Colonic mucosa (tissue), 4 donors: ENCODE measurements around the gene TRIP12. TPM values are rescaled to one million over a fixed set of nuclear protein-coding genes. Genes with fewer than 3 reads are reported as not detected.

Experiments
- DNase-seq: peaks from one replicate; pipeline ENCODE4 v3.0.0-alpha.2; 2020
- H3K27ac ChIP-seq: fragments of 200-600 bp; one replicate; pipeline ENCODE4 v1.8.0; 2021
- H3K27me3 ChIP-seq: fragments of 200-600 bp; one replicate; pipeline ENCODE4 v1.8.0; 2021
- H3K36me3 ChIP-seq: fragments of 200-600 bp; one replicate; pipeline ENCODE4 v1.8.0; 2021
- H3K4me1 ChIP-seq: fragments of 200-600 bp; one replicate; pipeline ENCODE4 v1.8.0; 2021; ENCODE audit warnings: mild to moderate bottlenecking
- H3K4me3 ChIP-seq: fragments of 200-600 bp; one replicate; pipeline ENCODE4 v1.8.0; 2021
- H3K9ac ChIP-seq, 2 donors: one replicate each; pipeline ENCODE4 v1.7.0; 2013; ENCODE audit warnings: control low read depth in 2 of 2, low read depth in 2 of 2, low read length in 2 of 2
- H3K9me3 ChIP-seq: fragments of 200-600 bp; one replicate; pipeline ENCODE4 v1.8.0; 2021
- intact Hi-C: fragments of 100-400 bp; cut with DNase I; formaldehyde crosslinking; loops from one replicate; pipeline ENCODE4 v1.14.1; 2022
- total RNA-seq, 2 donors: library from RNA; stranded (reverse); fragmentation: NEBNext Ultra II Directional in 1 of 2; extraction: Animal tissue kit (Norgen Biotek cat#: 25700) in 1 of 2; gene quantifications; one replicate each; pipeline ENCODE4 v1.2.1, GENCODE V29; 2021
- TF ChIP-seq, protein P1 (sequence below): fragments of 200-600 bp; IDR thresholded peaks from one replicate; pipeline ENCODE4 v1.8.0; 2022; ENCODE audit warnings: antibody characterized with exemption, mild to moderate bottlenecking
- donor health status: healthy.
- donor health status: DM: no; HTN: no; CAD: no.
- donor health status: DM: no; HTN: no; CAD: no.

TRIP12 gene
- total RNA-seq, 2 donors from 2014 or later, result 180 to 209 TPM

DNA sequence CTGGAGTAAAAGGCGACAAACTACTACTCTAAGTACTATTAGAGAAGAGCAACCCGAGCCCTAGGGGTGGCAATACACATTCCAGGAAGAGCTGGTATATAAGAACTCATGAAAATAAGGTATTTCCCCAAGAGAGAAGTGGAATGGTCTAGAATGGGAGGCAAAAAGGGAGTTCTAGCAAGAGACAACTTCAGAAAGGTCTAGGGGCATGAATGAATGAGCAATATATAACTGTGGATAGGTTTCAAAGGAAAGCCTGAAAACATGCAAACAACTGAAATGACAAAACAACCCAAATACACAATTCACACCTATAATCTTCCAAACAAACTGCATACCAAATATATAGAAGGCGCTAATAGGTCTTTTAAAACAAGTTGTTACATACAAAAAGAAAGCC lies 22.2 kb downstream of the TRIP12 start:
- H3K36me3 ChIP-seq, result no peaks in the 10 kb centered on the region
- TF ChIP-seq, protein P1, sequence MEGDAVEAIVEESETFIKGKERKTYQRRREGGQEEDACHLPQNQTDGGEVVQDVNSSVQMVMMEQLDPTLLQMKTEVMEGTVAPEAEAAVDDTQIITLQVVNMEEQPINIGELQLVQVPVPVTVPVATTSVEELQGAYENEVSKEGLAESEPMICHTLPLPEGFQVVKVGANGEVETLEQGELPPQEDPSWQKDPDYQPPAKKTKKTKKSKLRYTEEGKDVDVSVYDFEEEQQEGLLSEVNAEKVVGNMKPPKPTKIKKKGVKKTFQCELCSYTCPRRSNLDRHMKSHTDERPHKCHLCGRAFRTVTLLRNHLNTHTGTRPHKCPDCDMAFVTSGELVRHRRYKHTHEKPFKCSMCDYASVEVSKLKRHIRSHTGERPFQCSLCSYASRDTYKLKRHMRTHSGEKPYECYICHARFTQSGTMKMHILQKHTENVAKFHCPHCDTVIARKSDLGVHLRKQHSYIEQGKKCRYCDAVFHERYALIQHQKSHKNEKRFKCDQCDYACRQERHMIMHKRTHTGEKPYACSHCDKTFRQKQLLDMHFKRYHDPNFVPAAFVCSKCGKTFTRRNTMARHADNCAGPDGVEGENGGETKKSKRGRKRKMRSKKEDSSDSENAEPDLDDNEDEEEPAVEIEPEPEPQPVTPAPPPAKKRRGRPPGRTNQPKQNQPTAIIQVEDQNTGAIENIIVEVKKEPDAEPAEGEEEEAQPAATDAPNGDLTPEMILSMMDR, result no peak
- no peak overlapping the region for H3K4me3 ChIP-seq
- intact Hi-C loops, result no loop called here
- H3K4me1 ChIP-seq, result no peaks in the 10 kb centered on the region
- H3K9me3 ChIP-seq, result no peaks in the 10 kb centered on the region
- H3K27me3 ChIP-seq, result no peaks in the 10 kb centered on the region
- no peak overlapping the region for H3K9ac ChIP-seq
- H3K27ac ChIP-seq, result no peak overlapping the region
- no peak for DNase-seq

DNA sequence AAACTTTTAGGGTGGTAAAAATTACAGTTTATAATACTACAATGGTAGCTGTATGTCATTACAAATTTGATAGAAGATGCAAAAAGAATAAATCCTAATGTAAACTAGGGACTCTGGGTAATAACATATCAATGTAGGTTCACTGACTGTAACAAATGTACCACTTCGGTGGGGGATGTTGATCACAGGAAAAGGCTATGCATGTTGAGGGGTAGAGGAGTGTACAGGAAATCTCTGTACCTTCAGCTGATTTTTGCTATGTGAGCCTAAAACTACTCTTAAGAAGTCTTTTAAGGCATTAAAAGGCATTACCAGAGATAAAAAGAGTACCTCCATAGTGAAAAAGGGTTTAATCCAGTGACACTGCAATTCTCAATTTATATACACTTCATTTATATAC lies 25.0 kb downstream of the TRIP12 start:
- H3K9ac ChIP-seq, result no peak overlapping the region
- H3K36me3 ChIP-seq, result no peaks in the 10 kb centered on the region
- no peaks in the 10 kb centered on the region for H3K27me3 ChIP-seq
- H3K4me1 ChIP-seq, result no peaks in the 10 kb centered on the region
- H3K27ac ChIP-seq, result no peak overlapping the region
- no peak for DNase-seq
- TF ChIP-seq, protein P1, result no peak
- intact Hi-C loops, result no loop called here
- no peaks in the 10 kb centered on the region for H3K9me3 ChIP-seq
- no peak overlapping the region for H3K4me3 ChIP-seq

DNA sequence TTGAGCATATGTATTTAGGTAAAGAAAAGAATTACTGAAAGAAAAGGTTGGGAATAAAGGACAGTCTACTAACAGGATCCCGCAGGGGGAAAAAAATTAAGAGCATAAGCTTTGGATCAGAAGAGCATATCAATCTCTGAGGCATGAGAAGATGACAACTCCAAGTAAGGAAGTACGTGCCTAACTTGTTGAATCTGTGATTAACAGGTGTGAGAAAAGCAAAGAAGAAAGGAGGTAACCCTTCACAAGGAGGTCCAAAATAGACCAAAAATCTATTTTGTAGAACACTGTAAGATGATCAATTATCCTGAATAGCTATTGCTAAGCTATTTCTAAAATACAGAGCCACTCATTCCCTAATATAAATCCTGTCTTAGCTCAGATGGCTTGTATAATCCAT lies 32.8 kb downstream of the TRIP12 start:
- H3K27me3 ChIP-seq, result no peaks in the 10 kb centered on the region
- no peak overlapping the region for H3K4me3 ChIP-seq
- no peaks in the 10 kb centered on the region for H3K9me3 ChIP-seq
- no peak overlapping the region for H3K27ac ChIP-seq
- no peaks in the 10 kb centered on the region for H3K36me3 ChIP-seq
- DNase-seq, result no peak
- TF ChIP-seq, protein P1, result no peak
- no peak overlapping the region for H3K9ac ChIP-seq
- H3K4me1 ChIP-seq, result no peaks in the 10 kb centered on the region
- intact Hi-C loops, result no loop called here

DNA sequence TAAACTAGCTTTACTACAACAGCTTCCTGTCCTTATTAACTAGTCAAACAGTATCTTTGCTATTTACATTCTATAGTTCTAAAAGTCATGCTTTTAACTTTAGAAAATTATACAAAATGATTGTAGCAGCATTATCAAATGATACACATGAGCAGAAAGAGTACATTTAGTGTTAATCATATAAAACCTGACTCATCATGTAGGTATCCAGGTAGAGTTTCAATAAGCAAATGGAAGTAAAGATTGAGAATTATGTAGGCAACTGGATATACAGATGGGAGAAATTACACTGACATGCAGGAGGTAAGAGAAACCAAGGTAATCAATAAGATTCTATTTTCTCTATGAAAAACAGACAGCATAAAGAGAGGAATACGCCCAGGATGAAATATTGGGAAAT lies 33.8 kb downstream of the TRIP12 start:
- H3K9ac ChIP-seq, result no peak overlapping the region
- DNase-seq, result no peak
- H3K9me3 ChIP-seq, result no peaks in the 10 kb centered on the region
- no peak overlapping the region for H3K4me3 ChIP-seq
- intact Hi-C loops, result no loop called here
- no peak overlapping the region for H3K27ac ChIP-seq
- H3K36me3 ChIP-seq, result no peaks in the 10 kb centered on the region
- no peaks in the 10 kb centered on the region for H3K27me3 ChIP-seq
- TF ChIP-seq, protein P1, result no peak
- no peaks in the 10 kb centered on the region for H3K4me1 ChIP-seq

DNA sequence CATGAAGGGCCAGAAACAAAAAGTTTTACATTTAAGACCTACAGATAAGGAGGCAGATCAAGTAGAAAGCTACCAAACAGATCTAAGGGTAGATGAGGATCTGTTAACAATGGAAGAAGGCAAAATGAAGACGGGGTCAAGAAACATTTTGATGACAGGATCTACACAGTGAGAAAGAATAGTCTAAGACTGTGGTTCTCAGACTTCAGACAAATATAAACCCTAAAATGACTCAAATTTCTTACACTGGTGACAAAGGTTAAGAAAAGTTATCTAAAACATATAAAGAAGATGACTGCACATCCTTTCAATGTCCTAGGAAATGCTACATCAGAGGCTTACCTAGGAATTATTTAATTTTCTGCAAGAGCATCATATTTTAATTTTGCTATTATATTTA lies 34.4 kb downstream of the TRIP12 start:
- H3K4me1 ChIP-seq, result no peaks in the 10 kb centered on the region
- intact Hi-C loops, result no loop called here
- TF ChIP-seq, protein P1, result no peak
- DNase-seq, result no peak
- no peak overlapping the region for H3K4me3 ChIP-seq
- H3K9ac ChIP-seq, result no peak overlapping the region
- no peak overlapping the region for H3K27ac ChIP-seq
- no peaks in the 10 kb centered on the region for H3K27me3 ChIP-seq
- no peaks in the 10 kb centered on the region for H3K36me3 ChIP-seq
- no peaks in the 10 kb centered on the region for H3K9me3 ChIP-seq
